Activated T-cell treated with anti-CD3 and anti-CD28 coated beads for 4 hours (primary cell): ENCODE results near the gene DPPA4.

Experiments used
- DNase-seq: peaks from one replicate; pipeline ENCODE4 v3.0.0-alpha.2; 2020

Gene DPPA4

GRCh38 chr3:109336291-109336861, 970 bp downstream of the DPPA4 start:
- no peak for DNase-seq

GRCh38 chr3:109334572-109334971, 2.8 kb downstream of the DPPA4 start:
- no peak for DNase-seq

- DNase-seq: no peak
These were observed 5.7 kb downstream of the DPPA4 start for GRCh38 chr3:109331692-109332091.

- no peak for DNase-seq
These were observed 6.9 kb downstream of the DPPA4 start for GRCh38 chr3:109330405-109330804.

- no peak for DNase-seq
These were observed 9.1 kb downstream of the DPPA4 start for GRCh38 chr3:109328202-109328601.

GRCh38 chr3:109325657-109326056, 11.7 kb downstream of the DPPA4 start:
- no peak for DNase-seq

GRCh38 chr3:109325109-109325508, 12.2 kb downstream of the DPPA4 start:
- no peak for DNase-seq

GRCh38 chr3:109316162-109316730, 21.1 kb downstream of the DPPA4 start, which contains the start of gene DPPA2:
Gene DPPA2, minus strand, starts transcription at chr3:109316517. Its CDS starts 1,975 bp downstream, at chr3:109314542.
- no peak for DNase-seq

GRCh38 chr3:109313061-109313460, 24.3 kb downstream of the DPPA4 start:
- no peak for DNase-seq

GRCh38 chr3:109297496-109297895, 39.9 kb downstream of the DPPA4 start:
- no peak for DNase-seq

- DNase-seq: no peak
These were observed 53.3 kb downstream of the DPPA4 start for GRCh38 chr3:109284071-109284470.

GRCh38 chr3:109278546-109278945, 58.8 kb downstream of the DPPA4 start:
- no peak for DNase-seq

GRCh38 chr3:109278141-109278540, 59.2 kb downstream of the DPPA4 start:
- no peak for DNase-seq
